WTC11 (cell line): ENCODE results near the gene ZNF606. TPM values are rescaled to one million over a fixed set of nuclear protein-coding genes. Genes with fewer than 3 reads are reported as not detected.

Source experiments
- ATAC-seq: fragments of 200-7000 bp; cut with Tn5 transposase; 2 replicates; pipeline ENCODE4 v1.10.0; 2021; ENCODE audit warnings: mild to moderate bottlenecking, moderate library complexity
- CTCF ChIA-PET: fragments of 300-600 bp; sonication (Branson Sonifier 250); formaldehyde crosslinking; loops from one replicate; lab custom pipeline; 2021; ENCODE audit warnings: antibody characterized with exemption; lab: Charles Lee
- POLR2A ChIA-PET: fragments of 350-600 bp; sonication (Branson Sonifier 250); formaldehyde crosslinking; loops from one replicate; lab custom pipeline; 2021; ENCODE audit warnings: antibody characterized with exemption; lab: Charles Lee
- DNase-seq: peaks from one replicate; pipeline ENCODE4 v3.0.0; 2021; ENCODE audit warnings: low spot score
- H3K27ac Mint-ChIP-seq: 2 replicates; pipeline ENCODE4 v1.8.0; 2021; ENCODE audit warnings: mixed read lengths
- H3K27me3 Mint-ChIP-seq: 2 replicates; pipeline ENCODE4 v1.8.0; 2021; ENCODE audit warnings: low read depth, mild to moderate bottlenecking, moderate library complexity, mixed read lengths
- H3K36me3 Mint-ChIP-seq: 2 replicates; pipeline ENCODE4 v1.8.0; 2021; ENCODE audit warnings: mixed read lengths
- H3K4me1 Mint-ChIP-seq: 2 replicates; pipeline ENCODE4 v1.8.0; 2022; ENCODE audit warnings: mixed read lengths
- H3K4me3 Mint-ChIP-seq: 2 replicates; pipeline ENCODE4 v1.8.0; 2021; ENCODE audit warnings: mild to moderate bottlenecking, moderate library complexity, mixed read lengths
- H3K9me3 Mint-ChIP-seq: 2 replicates; pipeline ENCODE4 v1.8.0; 2021; ENCODE audit warnings: mixed read lengths
- ARID4B ChIP-seq: sonication (generic); formaldehyde crosslinking; IDR thresholded peaks from 2 replicates; pipeline ENCODE4 v1.8.0; 2023; ENCODE audit warnings: missing genetic modification reagents, mild to moderate bottlenecking, borderline replicate concordance
- E2F4 ChIP-seq: sonication (generic); formaldehyde crosslinking; IDR thresholded peaks from 2 replicates; pipeline ENCODE4 v1.8.1; 2022; ENCODE audit warnings: low read depth, mild to moderate bottlenecking, moderate library complexity, missing genetic modification reagents, borderline replicate concordance
- FOXP4 ChIP-seq: sonication (generic); formaldehyde crosslinking; IDR thresholded peaks from 2 replicates; pipeline ENCODE4 v1.8.0; 2022; ENCODE audit warnings: mild to moderate bottlenecking, missing genetic modification reagents
- HMGA2 ChIP-seq: fragments of 250-450 bp; sonication (Bioruptor Pico); IDR thresholded peaks from 2 replicates; pipeline ENCODE4 v1.4.0; 2021; ENCODE audit warnings: mild to moderate bottlenecking, moderate library complexity
- MYBL2 ChIP-seq: sonication (generic); formaldehyde crosslinking; IDR thresholded peaks from 2 replicates; pipeline ENCODE4 v1.8.1; 2023; ENCODE audit warnings: mild to moderate bottlenecking, moderate library complexity, missing genetic modification reagents
- NR1H2 ChIP-seq: sonication (generic); formaldehyde crosslinking; IDR thresholded peaks from 2 replicates; pipeline ENCODE4 v1.9.0; 2021; ENCODE audit warnings: mild to moderate bottlenecking, moderate library complexity, missing genetic modification reagents
- RELA ChIP-seq: sonication (generic); formaldehyde crosslinking; IDR thresholded peaks from 2 replicates; pipeline ENCODE4 v1.8.1; 2022; ENCODE audit warnings: missing genetic modification reagents, mild to moderate bottlenecking, borderline replicate concordance
- SMAD3 ChIP-seq: sonication (generic); formaldehyde crosslinking; IDR thresholded peaks from 2 replicates; pipeline ENCODE4 v1.8.0; 2022; ENCODE audit warnings: missing genetic modification reagents, mild to moderate bottlenecking, borderline replicate concordance
- USF2 ChIP-seq: sonication (generic); formaldehyde crosslinking; IDR thresholded peaks from 2 replicates; pipeline ENCODE4 v1.8.1; 2023; ENCODE audit warnings: mild to moderate bottlenecking, missing genetic modification reagents, moderate library complexity
- ZBTB21 ChIP-seq: sonication (generic); formaldehyde crosslinking; IDR thresholded peaks from 2 replicates; pipeline ENCODE4 v1.8.1; 2023; ENCODE audit warnings: mild to moderate bottlenecking, missing genetic modification reagents, borderline replicate concordance
- ZNF138 ChIP-seq: sonication (generic); formaldehyde crosslinking; conservative IDR thresholded peaks from 2 replicates; pipeline ENCODE4 v1.8.1; 2022; ENCODE audit warnings: mild to moderate bottlenecking, moderate library complexity, missing genetic modification reagents
- ZNF281 ChIP-seq: sonication (generic); formaldehyde crosslinking; IDR thresholded peaks from 2 replicates; pipeline ENCODE4 v1.8.0; 2023; ENCODE audit warnings: mild to moderate bottlenecking, missing genetic modification reagents
- ZNF423 ChIP-seq: fragments of 250-450 bp; sonication (Bioruptor Pico); IDR thresholded peaks from 2 replicates; pipeline ENCODE4 v2.1.2; 2022; ENCODE audit warnings: mild to moderate bottlenecking, moderate library complexity
- ZNF512 ChIP-seq: sonication (generic); formaldehyde crosslinking; IDR thresholded peaks from 2 replicates; pipeline ENCODE4 v1.8.1; 2022; ENCODE audit warnings: missing genetic modification reagents, borderline replicate concordance
- ZSCAN18 ChIP-seq: fragments of 250-450 bp; sonication (Bioruptor Pico); IDR thresholded peaks from 2 replicates; pipeline ENCODE4 v2.1.2; 2022; ENCODE audit warnings: mild to moderate bottlenecking, moderate library complexity
- total RNA-seq: library from RNA; stranded (reverse); gene quantifications from 3 replicates; pipeline ENCODE4 v1.2.3, GENCODE V29; 2021

Gene ZNF606
- total RNA-seq, 1 experiment from 2014 or later: 26.1 TPM

- peaks cover 8% of the 10 kb centered on the region for H3K9me3 Mint-ChIP-seq
- DNase-seq (peak; percentile 47), ATAC-seq (peak; percentile 6; the same call in 1 of the 2 replicates)
- CTCF ChIA-PET: interaction anchor here (0.6 to 1.3 kb wide), 5 partner anchors 9 to 117 kb away, joined by 3 to 5 read pairs (median 3); partner anchors contain the start of gene ZNF135
- H3K27me3 Mint-ChIP-seq: peaks cover 57% of the 10 kb centered on the region
- peaks cover 27% of the 10 kb centered on the region for H3K4me1 Mint-ChIP-seq
- POLR2A ChIA-PET: interaction anchor here (0.5 to 1.0 kb wide), 2 partner anchors 9 to 102 kb away, joined by 3 read pairs; no protein-coding TSS in a partner anchor
- no peak for TF ChIP-seq ZNF281 (CRISPR knock-in tag)
- TF ChIP-seq HMGA2 (CRISPR knock-in tag): no peak
- no peak for TF ChIP-seq SMAD3 (CRISPR knock-in tag)
- no peak for TF ChIP-seq MYBL2
- H3K4me3 Mint-ChIP-seq: peak overlapping the region; percentile 75
- H3K36me3 Mint-ChIP-seq: 0 out of 2 replicates have a peak, but pooled peaks cover 3% of the 10 kb centered on the region
- H3K27ac Mint-ChIP-seq: no peak overlapping the region
Measured at GRCh38 chr19:58034477-58034793, 31.8 kb upstream of the ZNF606 start.

GRCh38 chr19:58033741-58034476 is 31.3 kb upstream of the ZNF606 start, which contains the start of gene ZSCAN1:
ZSCAN1 (plus strand) TSS chr19:58034025; CDS start chr19:58037837, 3,812 bp downstream.
- Mint-ChIP-seq H3K4me3 (peak within 1 kb of the TSS; percentile 75), H3K9me3 (peaks cover 8% of the 10 kb centered on the region), H3K36me3 (0 out of 2 replicates have a peak, but pooled peaks cover 3% of the 10 kb centered on the region), H3K4me1 (peaks cover 26% of the 10 kb centered on the region), H3K27ac (peak within 1 kb of the TSS; percentile 54; the same call in 1 of the 2 replicates), H3K27me3 (peaks cover 60% of the 10 kb centered on the region)
- ATAC-seq (peak; percentile 86), DNase-seq (peak; percentile 97)
- CTCF ChIA-PET: interaction anchor here (0.6 to 1.5 kb wide), 6 partner anchors 9 to 117 kb away, joined by 3 to 5 read pairs (median 4); partner anchors contain the start of gene ZNF135
- POLR2A ChIA-PET: interaction anchor here (1.0 kb wide), 1 partner anchor 9 kb away, joined by 3 read pairs; no protein-coding TSS in a partner anchor
- TF ChIP-seq ZNF512 (CRISPR knock-in tag) (no peak), ARID4B (CRISPR knock-in tag) (peak; percentile 19; the same call in 1 of the 2 replicates), ZBTB21 (CRISPR knock-in tag) (0 out of 2 replicates have a peak, but pooled peaks have one; percentile 19), HMGA2 (CRISPR knock-in tag) (no peak), NR1H2 (CRISPR knock-in tag) (no peak), ZNF138 (no peak), FOXP4 (CRISPR knock-in tag) (peak; percentile 64; the same call in 1 of the 2 replicates), ZSCAN18 (CRISPR knock-in tag) (no peak), RELA (no peak), E2F4 (CRISPR knock-in tag) (no peak), ZNF423 (peak; percentile 83), USF2 (peak; percentile 54)
